ENCODE measurements around the gene C11orf87.

DNA sequence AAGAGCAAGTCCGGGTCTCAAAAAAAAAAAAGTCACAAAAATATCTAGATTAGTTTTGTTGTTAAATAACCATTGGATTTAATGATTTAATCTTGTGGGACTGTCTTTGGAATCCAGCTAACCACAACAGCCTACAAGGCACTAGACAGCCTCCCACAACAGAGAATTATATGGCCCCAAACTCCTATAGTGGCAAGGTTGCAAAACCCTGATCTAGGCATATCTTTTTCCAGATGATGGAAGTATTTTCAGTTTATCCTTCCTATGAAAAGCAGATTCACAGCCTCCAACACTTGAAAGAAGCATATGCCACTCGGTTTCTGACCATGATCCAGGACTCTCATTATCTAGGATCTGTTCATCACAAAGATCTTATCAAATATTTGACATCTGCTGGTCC is 5.4 kb upstream of the C11orf87 start:
- TF ChIP-seq, protein P1, sequence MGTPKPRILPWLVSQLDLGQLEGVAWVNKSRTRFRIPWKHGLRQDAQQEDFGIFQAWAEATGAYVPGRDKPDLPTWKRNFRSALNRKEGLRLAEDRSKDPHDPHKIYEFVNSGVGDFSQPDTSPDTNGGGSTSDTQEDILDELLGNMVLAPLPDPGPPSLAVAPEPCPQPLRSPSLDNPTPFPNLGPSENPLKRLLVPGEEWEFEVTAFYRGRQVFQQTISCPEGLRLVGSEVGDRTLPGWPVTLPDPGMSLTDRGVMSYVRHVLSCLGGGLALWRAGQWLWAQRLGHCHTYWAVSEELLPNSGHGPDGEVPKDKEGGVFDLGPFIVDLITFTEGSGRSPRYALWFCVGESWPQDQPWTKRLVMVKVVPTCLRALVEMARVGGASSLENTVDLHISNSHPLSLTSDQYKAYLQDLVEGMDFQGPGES (IDR thresholded peaks at IDR 0.05; ENCODE audit: low read depth, low read length) = no peak
- TF ChIP-seq, protein P2, sequence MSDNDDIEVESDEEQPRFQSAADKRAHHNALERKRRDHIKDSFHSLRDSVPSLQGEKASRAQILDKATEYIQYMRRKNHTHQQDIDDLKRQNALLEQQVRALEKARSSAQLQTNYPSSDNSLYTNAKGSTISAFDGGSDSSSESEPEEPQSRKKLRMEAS (IDR thresholded peaks at IDR 0.05; ENCODE audit: low read depth) = no peak
- TF ChIP-seq RXRA (IDR thresholded peaks at IDR 0.05; ENCODE audit: borderline replicate concordance, low read depth) = no peak
- TF ChIP-seq, protein P3, sequence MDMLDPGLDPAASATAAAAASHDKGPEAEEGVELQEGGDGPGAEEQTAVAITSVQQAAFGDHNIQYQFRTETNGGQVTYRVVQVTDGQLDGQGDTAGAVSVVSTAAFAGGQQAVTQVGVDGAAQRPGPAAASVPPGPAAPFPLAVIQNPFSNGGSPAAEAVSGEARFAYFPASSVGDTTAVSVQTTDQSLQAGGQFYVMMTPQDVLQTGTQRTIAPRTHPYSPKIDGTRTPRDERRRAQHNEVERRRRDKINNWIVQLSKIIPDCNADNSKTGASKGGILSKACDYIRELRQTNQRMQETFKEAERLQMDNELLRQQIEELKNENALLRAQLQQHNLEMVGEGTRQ (IDR thresholded peaks at IDR 0.05; ENCODE audit: borderline replicate concordance, low read depth, low read length) = no peak
- TF ChIP-seq, protein P4, sequence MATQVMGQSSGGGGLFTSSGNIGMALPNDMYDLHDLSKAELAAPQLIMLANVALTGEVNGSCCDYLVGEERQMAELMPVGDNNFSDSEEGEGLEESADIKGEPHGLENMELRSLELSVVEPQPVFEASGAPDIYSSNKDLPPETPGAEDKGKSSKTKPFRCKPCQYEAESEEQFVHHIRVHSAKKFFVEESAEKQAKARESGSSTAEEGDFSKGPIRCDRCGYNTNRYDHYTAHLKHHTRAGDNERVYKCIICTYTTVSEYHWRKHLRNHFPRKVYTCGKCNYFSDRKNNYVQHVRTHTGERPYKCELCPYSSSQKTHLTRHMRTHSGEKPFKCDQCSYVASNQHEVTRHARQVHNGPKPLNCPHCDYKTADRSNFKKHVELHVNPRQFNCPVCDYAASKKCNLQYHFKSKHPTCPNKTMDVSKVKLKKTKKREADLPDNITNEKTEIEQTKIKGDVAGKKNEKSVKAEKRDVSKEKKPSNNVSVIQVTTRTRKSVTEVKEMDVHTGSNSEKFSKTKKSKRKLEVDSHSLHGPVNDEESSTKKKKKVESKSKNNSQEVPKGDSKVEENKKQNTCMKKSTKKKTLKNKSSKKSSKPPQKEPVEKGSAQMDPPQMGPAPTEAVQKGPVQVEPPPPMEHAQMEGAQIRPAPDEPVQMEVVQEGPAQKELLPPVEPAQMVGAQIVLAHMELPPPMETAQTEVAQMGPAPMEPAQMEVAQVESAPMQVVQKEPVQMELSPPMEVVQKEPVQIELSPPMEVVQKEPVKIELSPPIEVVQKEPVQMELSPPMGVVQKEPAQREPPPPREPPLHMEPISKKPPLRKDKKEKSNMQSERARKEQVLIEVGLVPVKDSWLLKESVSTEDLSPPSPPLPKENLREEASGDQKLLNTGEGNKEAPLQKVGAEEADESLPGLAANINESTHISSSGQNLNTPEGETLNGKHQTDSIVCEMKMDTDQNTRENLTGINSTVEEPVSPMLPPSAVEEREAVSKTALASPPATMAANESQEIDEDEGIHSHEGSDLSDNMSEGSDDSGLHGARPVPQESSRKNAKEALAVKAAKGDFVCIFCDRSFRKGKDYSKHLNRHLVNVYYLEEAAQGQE (IDR thresholded peaks at IDR 0.05; ENCODE audit: low read depth, low read length) = no peak
- no peak for TF ChIP-seq NRF1 (IDR thresholded peaks at IDR 0.05; ENCODE audit: low read depth, low read length)
- TF ChIP-seq, protein P5, sequence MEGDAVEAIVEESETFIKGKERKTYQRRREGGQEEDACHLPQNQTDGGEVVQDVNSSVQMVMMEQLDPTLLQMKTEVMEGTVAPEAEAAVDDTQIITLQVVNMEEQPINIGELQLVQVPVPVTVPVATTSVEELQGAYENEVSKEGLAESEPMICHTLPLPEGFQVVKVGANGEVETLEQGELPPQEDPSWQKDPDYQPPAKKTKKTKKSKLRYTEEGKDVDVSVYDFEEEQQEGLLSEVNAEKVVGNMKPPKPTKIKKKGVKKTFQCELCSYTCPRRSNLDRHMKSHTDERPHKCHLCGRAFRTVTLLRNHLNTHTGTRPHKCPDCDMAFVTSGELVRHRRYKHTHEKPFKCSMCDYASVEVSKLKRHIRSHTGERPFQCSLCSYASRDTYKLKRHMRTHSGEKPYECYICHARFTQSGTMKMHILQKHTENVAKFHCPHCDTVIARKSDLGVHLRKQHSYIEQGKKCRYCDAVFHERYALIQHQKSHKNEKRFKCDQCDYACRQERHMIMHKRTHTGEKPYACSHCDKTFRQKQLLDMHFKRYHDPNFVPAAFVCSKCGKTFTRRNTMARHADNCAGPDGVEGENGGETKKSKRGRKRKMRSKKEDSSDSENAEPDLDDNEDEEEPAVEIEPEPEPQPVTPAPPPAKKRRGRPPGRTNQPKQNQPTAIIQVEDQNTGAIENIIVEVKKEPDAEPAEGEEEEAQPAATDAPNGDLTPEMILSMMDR (IDR thresholded peaks at IDR 0.05) = no peak
- no peak for TF ChIP-seq EZH2phosphoT487 (IDR thresholded peaks at IDR 0.05; ENCODE audit: borderline replicate concordance, low read depth)
- TF ChIP-seq NFIC (IDR thresholded peaks at IDR 0.05; ENCODE audit: borderline replicate concordance) = no peak
